UCSD-AML1 (cell line): ENCODE data around the gene APP.

Experiments used
- DNase-seq: peaks from one replicate; lab custom pipeline; 2025; ENCODE audit not compliant: unreplicated experiment; lab: John Stamatoyannopoulos, UW

APP gene

DNA sequence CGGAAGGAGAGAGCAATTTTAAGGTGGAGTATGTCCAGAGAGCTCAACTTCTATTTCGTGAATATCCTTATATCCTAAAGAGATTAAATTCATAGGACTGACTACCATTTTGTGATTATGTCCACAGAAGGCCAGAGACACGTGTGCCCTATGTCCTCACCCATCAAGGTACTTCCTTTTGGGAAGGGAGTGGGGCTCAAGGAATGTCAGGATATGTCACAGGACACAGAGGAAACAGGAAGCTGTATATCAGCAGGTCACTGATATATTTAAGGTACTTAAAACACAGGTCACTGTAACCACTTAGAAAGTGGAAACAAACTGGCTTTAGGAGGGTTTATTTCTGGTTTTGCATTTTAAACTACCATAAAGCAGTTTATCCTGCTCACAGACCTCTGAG lies 184.6 kb downstream of the APP start:
- DNase-seq: no peak

DNA sequence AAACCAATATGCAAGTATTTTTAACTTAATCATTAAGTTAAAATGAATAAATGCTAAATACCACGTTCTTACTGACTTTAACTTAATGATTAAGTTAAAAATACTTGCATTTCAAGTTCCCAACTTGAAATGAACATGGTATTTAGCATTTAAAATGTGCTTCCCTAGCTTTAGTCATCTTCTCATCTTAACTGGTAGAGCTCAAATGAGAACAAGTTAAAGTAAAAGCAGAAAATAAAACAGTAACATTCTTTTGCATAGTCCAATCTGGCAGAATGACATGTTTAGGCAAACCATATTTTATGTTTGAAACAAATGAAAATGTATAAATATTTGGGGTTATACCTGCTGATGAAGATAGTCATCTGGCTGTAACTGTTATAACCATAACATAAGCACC lies 186.0 kb downstream of the APP start:
- no peak for DNase-seq

DNA sequence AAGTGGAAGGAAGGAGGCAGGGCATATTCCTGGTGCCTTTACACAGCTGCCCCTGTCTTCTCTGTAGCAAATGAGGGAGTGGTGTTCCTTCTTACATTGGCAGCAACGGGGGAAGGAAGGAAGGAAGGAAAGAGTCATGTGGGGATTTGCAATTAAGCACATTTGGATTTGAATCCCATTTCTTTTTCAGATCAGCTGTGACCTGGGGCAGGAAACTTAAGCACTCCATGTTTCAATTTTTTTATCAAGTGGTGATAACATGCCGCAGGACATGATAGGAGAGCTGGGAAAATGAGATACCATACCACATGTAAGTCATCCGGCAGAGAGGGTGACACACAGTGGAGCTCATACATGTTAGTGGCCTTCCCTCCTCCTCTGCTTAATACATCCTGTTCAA lies 186.8 kb downstream of the APP start:
- DNase-seq: no peak

GRCh38 chr21:25980710-25981109 lies 189.9 kb downstream of the APP start:
- no peak for DNase-seq

- no peak for DNase-seq
Observed at GRCh38 chr21:25979845-25980616, 190.5 kb downstream of the APP start.

DNA sequence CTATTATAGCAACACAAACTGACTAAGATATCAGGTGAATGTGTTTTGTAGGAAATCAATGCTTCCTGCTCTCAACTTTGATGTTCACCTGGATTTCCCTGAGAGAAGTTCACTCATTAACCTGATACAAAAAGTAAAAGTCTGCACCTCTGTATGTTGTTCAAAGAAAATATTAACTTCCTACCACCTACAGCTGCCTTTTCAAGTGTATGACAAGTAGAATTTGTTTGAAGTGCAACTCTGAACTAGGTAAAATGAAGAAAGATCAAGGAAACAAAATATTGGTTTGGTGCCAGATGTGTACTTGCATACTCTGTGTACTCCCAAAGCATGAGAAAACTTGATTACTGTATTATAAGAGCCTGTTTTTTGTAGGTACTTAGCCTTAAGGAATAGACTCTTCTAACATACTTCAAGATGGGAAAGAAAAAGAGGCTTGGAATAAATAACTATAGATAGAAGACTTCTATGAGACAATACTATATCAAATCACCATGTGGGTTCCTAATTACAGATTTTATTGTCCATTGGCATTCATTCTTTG lies 193.4 kb downstream of the APP start:
- no peak for DNase-seq

- no peak for DNase-seq
Observed at GRCh38 chr21:25974964-25975363, 195.6 kb downstream of the APP start.

DNA sequence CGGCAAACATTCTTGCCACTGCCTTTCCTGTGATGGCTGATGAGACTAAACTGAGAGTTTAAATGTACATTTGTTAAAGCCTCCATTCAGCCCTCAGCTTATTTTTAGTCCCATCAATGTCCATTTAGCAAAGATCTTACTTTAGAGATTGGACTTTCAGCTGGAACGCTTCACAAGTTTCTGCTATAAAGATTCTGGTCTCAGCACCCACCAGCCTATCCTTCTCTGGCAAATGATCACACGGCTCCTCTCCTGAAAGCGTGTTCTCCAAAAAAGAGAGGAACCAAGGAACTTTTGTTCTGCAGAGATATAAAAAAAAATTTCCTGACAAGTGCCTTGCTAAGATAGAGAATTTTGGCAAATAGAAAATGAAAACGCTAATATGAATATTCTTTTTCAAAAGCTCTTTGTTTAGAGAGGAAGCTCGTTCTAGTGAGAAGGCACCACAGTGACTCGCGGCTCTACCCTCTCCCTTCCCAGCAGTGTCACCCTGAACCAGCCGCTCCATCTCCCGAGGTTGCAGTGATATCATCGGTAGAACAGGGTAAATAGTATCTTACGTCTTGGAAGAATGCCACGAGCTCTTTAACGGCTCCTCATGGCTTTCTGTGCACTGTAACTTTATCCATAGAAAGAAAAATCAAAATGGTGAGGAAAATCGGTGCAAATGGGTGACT lies 200.2 kb downstream of the APP start:
- DNase-seq: no peak

DNA sequence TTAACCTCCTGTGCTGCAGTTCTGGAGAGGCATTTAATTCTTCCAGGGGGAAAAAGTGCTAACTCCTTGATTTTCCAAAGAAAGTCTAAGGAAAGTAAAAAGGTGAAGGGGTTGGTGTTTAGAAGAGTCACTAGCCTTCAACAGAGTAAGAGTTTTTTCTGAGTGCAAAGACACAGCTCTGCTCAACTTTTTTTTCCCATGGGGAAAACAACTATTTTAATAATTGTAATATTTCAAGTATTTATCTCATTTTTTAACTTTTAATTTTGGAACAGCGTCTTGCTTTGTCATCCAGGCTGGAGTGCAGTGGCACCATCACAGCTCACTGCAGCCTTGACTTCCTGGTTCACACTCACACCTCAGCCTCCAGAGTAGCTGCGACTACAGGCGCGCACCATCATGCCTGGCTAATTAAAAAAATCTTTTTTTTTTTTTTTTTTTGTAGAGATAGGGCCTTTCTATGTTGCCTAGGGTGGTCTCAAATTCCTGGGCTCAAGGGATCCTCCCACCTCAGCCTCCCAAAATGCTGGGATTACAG lies 202.6 kb downstream of the APP start:
- no peak for DNase-seq

- no peak for DNase-seq
Observed at GRCh38 chr21:25967181-25967900, 203.2 kb downstream of the APP start.

- DNase-seq: no peak
Observed at GRCh38 chr21:25965951-25966707, 204.4 kb downstream of the APP start.

DNA sequence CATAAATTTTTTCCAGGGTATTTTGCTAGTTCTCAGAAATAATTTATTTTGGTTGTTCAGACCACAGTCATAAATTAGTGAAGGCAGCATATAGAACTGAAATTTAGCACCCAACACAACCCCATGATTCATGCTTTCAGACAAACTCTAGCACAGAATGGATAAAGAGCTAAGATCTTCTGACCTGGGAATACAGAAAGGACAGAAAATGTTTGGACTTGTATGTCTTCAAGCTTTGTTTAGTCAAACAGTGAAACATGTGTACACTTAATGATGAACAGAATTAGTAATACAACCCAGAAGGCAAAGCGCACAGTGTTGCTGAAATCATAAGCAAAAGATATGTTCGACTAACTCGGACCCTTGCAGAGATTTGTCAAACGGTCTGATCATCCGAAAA lies 205.6 kb downstream of the APP start:
- DNase-seq: no peak

- no peak for DNase-seq
Observed at GRCh38 chr21:25964015-25964414, 206.6 kb downstream of the APP start.

DNA sequence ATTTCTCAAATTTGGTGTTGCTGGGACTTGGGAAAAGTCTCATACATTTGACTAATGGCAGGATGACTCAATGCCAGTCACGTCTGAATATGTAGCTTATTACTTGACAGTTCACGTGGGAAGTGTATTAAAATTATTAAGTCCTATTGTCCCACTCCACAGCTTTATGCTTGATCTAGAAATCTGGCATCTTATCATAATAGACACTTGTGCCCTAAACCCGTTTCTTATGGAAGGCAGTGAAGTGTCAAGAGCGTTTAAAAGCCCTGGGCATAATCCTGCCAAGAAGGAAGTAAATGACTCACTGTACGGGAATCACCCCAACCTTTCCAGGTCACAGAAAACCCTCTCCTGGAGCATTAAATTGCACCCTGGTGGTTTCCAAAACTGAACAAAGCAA lies 207.4 kb downstream of the APP start:
- no peak for DNase-seq

DNA sequence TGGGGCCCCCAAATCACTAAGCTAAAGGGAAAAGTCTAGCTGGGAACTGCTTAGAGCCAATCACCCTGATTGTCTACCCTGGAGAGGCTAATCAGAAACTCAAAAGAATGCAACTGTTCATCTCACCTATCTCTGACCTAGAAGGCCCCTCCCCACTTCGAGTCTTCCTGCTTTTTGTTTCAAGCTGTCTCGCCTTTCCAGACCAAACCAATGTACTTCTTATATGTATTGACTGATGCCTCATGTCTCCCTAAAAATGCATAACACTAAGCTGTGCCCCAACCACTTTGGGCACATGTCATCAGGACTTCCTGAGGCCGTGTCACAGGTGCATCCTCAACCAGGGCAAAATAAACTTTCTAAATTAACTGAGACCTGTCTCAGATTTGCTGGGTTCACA lies 209.5 kb downstream of the APP start:
- DNase-seq: no peak

DNA sequence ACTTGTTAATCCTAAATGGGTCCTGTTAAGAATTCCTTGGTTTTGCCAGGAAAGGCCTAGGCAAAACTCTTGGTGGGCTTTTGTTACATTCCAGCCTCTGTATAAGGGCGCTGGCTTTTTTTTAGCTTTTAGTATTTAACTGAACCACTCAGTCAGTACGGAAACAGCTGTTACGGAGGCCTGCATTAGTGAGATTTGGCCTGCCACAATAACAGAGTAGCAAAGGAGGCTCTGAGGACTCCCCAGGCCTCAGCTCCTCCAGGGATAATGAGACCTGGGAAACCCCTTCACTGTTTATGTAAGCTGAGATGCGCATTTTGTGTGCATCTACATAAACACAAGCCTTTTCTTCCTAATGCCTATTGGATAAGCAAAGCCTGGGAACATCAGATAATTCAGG lies 210.2 kb downstream of the APP start:
- no peak for DNase-seq

DNA sequence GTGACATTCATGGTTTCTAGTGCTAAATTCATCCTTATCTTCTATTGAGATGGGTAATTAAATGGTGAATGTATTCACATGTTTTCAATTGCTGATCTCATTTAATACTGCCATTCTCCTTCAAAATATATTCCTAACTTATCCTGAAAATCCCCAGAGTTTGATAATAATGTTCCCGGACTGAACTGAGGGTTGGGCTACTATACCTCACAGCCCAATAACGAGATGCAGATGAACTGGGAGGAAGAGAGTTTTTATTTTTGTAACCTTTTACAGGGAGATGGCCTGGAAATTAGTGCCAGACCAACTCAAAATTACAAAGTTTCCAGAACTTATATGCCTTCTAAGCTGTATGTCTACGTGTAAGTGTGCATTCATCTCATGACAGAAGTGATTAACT lies 210.8 kb downstream of the APP start:
- DNase-seq: no peak

- DNase-seq: no peak
Observed at GRCh38 chr21:25956993-25957714, 213.4 kb downstream of the APP start.

DNA sequence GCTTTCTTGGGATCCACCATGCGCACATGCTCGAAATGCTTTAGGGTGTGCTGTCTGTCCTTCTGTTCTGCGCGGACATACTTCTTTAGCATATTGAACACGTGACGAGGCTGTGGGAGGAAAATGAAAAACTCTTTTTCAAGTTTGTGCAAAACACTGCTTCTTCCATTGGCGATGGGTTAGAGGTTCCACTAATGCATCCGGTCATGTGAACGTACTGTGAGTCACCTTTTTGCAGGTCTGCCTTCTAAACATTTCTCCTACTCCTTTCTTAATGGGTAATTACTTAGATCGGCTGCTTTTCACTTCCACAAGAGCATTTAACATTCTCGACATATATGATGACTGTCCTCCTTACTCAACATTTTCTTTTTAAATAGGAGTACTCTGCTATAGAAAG lies 214.9 kb downstream of the APP start:
- DNase-seq: no peak

GRCh38 chr21:25953659-25954058 lies 216.9 kb downstream of the APP start:
- DNase-seq: no peak
